GM19043 (cell line): ENCODE data around the gene HOXB6.

Experiments
- ATAC-seq: cut with Tn5 transposase; IDR thresholded peaks from one replicate; pipeline ENCODE4 v1.9.1; 2021; ENCODE audit warnings: low read depth; ENCODE audit not compliant: unreplicated experiment

The HOXB6 gene

DNA sequence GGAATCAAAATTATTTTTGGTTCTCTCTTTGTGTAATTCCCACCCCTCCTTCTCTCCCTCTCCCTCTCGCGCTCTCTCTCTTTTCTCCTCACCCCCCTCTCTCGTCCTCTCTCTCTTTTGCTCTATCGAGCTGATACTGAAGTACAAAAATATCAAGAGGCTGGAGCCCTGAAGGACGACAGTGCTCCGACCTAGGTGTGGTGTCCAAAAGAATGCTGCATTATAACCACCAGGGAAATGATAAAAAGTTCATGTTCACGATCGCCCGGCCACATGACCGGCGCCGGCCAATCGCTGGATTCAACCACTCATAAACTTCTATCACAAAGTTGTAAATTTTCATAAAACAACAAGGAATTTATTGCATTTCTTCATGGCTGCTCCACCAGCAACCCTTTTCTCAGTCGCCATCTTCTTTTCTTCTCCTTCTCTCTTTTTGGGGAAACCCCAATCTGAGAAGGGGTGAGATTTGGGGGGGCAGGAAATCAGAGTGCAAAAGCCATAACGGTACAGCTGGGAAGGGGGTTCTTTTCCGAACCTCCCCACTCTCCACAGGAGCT, at the start of gene HOXB6:
TSS of gene HOXB6 (minus strand) at position 217 of the 560 bp plus-strand sequence. CDS start 6,836 bp downstream, outside the sequence.
- ATAC-seq = no peak

DNA sequence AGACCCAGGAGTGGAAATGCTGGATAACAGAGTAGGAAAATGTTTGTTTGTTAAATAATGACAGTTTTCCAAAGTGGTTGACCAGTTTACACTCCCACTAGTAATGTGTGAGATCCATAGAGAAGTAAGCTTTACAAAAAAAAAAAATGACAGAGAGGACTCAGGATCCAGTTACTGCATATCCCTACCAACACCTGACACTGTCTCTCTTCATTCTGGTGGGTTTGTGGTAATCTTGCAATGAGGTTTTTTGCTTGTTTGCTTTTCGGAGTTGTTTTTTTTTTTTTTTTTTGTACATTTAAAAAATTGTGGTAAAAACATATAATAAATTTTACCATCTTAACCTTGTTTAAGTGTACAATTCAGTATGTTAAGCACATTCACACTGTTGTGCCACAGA, 45.0 kb upstream of the HOXB6 start:
- no peak for ATAC-seq

DNA sequence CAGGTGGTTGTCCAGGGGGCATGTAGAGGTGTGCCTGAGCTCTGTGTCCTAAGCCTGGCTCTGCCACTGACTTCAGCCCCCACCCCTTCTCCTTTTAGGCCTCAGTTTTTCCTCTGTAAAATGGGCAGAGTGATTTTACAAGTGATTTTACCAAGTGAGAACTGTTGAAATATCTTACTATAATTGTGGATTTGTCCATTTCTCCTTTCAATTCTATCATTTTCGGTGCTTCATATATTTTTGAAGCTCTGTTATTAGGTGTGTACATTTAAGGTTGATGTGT, 43.1 kb upstream of the HOXB6 start:
- ATAC-seq = no peak

DNA sequence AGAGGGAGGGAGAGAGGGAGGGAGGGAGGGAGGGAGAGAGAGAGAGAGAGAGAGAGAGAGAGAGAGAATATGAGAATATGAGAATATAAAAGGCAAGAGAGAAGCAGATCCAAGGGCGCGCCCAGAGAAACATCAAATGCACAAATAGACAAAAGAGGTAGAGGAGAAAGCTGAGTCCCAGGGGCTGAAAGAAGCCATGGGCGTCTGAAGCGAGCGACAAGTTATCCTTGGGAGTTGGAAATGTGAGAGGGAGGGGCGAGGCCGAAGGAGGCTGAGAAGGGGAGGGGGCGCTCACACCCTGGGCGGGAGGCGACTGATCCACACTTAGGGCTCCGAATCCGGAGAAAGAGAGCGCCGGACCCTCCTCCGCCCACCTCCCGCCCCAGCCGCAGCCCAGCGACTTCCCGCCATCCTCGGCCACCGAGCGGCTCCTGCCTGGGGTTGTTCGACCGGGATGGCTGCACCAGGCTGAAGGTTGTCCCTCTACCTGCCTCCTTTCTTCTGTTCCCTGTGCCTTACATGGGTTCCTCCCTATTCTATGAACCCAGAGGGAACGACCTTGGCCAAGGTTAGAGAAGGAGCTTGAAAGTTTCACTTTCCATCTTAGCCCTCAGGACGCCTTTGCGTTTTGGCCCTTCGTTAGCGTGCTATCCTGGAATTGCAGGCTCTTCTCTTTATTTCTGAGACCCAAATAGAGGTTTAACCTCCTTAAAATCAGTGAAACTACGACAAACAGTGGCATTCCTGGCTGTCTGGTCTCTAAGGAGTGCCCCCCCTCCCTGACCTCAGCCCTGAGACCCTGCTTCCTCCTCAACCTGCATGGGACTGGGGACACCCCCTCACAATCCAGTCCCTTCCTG, 42.5 kb upstream of the HOXB6 start:
- no peak for ATAC-seq

DNA sequence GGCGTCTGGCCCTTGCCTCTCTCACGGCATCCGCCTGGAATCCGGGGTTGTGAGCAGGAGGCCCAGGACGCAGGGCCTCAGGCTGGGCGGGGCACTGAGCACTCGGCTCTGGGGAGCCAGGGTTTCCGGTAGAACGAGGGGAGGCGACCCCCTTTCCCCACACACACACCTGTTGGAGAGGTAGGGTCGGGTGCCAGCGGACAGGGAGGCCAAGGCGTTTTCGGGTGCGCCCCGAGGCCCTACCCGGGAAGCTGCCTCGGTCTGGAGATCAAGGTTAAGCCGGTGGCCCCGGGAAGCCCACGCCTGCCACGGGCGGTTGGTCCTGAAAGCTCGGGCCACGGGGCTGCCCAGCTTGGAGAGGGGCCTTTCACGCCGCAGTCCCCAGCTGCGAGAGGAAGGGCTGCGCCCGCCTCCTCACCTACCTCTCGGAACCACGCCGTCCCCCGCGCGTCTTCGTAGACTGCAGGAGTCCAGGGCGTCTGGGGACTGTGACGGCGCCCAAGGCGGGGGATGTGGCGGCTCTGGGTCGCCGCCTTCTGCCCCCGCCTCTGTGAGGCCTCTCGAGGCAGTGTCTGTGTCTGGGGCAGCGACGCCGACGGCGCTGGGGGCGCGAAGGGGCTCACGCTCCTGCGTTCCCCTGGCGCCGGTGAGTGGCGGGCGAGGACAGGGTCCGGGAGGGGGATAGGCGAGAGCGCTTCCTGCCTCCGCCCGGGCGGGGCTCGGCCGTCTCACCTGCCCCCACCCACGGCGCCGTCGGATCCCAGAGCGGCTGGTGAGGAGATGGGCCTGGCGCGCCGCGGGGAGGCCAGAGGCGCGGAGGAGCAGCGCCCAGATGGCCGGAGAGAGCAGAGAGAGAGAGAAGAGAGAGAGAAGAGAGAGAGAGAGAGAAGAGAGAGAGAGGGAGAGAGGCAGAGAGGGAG, 41.7 kb upstream of the HOXB6 start:
- ATAC-seq = no peak

DNA sequence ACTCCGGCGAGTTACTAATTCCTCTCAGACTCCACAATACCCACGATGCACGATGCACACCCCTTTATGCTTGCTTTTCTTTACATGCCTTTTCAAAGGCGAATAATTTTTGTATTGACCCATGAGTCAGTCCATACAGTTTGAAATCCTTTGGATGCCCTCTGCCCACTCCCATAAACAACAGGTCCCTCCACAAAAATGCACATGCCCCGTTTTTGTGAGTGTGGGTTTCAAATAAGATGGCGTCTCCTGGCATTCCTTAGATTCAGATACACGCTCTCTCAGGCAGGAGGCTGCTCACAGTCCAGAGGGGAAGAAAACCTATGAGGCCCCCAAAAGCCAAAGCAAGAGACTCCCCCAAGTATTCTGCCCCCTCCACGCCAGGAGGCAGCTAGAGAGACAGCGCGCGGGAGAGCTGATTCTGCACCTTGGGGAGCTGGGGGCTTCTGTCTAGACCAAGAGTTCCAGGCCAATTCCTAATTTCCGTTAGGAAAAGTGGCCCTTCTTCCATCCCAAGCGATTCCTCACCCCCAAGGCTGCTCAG, 40.9 kb upstream of the HOXB6 start:
- ATAC-seq = no peak

DNA sequence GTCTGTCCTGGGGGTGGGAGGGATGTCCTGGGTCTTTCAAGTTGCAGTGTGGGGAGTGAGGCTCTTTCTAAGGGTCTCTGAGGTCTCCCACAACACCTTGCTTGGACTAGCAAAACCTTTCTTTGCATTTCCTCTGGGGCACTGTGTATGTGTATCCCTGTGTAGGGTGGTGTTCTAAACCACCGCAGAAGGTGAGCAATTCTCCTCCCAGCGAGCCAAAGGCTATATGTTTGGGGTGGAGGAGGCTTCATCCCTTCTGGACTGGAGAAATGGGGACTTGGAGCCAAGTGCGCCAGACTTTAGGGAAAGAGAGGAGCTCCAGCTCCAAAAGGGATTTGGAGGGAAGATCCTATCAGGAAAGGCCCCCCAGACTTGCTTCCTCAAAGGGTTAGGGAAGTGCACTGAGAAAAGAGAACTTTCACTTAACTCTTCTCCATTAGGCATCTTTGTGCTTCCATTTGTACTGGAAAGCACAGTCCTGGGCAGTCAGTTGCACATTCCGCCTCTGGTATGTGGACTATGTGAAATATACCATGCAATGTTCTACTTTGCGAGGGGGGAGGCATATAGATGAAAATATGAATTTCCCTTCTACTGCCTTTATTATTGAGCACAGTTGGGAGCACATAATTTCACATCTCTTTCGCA, 40.2 kb upstream of the HOXB6 start:
- ATAC-seq = no peak

DNA sequence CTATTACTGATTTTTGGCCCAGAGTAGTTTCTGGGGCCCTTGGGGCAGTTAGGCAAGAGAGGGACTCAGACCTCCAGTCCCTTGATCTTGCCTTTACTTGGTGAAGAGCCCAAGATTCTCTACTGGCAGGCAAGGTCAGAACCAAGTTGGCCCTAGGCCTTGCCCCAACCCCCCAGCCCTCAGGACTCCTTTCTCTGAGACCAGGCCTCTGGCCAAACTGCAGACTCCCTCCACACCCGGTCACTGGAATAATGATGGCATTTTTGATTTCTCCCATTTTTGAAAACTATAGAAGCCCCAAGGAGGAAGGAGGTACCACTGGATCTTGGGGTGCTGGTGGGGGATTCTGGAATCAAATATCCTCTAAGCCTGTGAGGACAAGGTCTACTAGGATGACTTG, 39.4 kb upstream of the HOXB6 start:
- no peak for ATAC-seq

DNA sequence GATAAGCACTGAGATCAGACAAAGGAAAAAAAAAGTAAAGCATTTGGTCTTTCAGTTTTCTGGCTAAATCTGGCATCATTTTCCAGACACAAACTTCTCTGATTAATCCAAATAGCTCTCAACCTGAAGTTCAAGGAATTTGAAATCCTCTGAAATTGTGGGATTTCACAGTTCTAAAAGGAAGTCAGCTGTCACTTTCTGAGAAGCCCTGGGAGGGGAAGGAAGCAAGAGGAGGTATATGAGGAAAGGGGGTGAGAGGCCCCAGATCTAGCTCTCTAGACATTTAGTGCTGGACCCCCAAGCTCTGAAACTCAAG, 38.9 kb upstream of the HOXB6 start:
- ATAC-seq = no peak

DNA sequence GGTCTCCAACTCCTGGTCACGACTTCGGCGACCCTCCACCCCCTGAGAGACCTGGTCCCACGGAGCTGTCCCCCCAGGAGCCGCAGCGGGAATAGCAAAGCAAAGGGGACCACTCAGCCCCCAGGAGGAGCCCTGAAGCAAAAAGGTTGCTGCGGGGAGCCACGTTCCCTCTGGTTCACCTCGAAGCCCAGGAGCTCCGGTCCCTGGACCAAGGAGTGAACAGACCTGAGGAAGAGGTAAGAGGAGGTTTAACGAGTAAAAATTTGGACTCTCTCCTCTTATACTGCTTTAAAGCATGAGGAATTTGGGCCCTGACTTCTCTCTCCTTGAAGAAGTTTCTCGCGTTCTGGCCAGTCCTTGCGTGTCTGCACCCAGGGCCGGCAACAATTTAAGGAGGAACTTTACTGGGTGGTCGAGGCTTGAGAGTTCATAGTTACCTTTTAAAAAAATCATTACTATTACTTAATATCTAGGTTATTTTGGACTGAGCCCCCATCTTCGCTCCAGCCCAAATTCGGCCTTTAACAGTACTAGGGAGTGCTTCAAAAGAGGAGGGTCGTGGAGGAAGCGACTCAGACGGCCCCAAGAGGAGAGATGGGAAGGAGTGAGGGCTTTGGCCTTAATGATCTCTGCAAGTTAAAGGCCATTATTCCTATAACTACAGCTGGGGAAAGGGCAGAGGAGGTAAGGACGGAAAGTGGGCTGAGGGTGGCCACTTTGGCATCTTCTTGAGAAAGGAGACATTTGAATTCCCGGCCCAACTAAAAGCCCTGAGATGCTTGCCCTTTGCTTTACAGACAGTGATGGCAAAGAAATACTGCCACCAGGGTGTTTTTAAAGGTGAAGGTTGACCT, 38.3 kb upstream of the HOXB6 start:
- no peak for ATAC-seq

DNA sequence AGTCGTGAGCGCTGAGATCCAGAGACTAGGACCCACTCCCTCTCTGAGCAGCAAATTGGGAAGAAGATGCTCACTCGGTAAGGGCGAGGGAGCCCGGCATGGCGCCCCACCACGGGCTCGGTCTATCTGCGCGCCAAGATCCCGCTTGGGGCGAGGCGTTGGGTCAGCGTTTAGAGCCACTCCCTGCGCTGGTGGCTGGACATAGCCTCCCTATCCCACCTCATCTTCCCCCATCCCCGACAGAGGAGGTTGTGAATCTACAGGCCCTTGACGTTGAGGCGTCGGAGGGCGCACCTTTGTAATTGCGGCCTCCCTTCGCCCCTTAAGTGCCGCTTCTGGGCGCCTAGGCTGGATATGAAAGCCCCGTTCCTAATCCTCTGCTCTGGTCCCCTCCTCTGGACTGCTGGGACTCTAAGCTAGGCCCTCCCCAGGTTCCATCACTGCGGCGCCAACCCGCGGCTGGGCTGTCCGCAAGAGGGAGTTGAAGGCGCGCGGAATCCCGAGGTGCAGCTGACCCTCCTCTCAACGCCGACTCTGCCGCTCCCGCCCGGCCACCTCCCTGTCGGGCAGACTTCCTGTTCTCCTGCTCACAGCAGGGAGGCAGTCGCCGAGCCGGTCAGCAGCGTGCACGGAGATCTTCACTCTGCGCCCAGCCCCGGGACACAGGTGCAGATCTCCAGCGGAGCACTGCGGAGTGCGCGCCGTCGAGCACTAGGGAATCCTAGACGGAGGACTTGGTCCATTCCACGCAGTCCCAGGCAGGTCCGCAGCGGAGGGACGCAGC, 37.5 kb upstream of the HOXB6 start:
- no peak for ATAC-seq

DNA sequence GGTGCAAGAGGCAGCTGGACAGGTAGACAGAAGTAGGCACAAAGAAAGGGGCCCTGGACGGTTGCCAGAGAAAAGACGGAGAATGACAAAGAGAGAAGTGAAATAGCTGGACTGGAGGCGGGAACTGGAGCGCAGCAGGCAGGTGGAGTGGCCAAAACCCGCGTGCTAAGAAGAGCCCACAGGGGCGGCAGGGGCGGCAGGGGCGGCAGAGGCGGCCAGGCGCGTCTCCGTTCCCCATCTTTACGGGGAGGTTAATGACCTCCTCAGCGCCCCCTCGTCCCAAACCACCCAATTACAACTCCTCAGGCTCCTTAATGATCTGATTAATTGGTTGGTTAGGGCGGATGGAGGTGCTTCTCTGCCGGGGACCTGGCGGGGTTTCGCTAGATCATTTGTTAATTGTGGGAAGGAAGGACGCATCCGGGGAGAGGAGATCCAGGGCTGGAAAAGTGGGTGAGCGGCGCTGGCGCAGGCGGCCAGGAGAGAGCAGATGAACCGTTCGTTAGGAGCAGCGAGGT, 36.8 kb upstream of the HOXB6 start:
- no peak for ATAC-seq

DNA sequence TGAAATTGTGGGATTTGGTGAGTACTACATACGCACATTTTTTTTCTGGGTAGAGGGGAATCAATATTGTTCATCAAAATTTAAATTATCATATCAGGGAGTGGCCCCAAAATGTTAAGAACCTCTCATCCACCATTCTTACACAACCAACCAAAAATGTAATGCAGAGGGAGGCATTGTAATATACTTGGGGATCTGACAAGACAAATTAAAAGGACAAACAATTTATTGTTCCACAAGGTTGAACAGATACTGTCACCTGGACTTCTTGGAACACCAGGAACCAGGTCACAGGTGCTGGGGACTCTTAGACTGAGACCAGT, 36.0 kb upstream of the HOXB6 start:
- no peak for ATAC-seq

DNA sequence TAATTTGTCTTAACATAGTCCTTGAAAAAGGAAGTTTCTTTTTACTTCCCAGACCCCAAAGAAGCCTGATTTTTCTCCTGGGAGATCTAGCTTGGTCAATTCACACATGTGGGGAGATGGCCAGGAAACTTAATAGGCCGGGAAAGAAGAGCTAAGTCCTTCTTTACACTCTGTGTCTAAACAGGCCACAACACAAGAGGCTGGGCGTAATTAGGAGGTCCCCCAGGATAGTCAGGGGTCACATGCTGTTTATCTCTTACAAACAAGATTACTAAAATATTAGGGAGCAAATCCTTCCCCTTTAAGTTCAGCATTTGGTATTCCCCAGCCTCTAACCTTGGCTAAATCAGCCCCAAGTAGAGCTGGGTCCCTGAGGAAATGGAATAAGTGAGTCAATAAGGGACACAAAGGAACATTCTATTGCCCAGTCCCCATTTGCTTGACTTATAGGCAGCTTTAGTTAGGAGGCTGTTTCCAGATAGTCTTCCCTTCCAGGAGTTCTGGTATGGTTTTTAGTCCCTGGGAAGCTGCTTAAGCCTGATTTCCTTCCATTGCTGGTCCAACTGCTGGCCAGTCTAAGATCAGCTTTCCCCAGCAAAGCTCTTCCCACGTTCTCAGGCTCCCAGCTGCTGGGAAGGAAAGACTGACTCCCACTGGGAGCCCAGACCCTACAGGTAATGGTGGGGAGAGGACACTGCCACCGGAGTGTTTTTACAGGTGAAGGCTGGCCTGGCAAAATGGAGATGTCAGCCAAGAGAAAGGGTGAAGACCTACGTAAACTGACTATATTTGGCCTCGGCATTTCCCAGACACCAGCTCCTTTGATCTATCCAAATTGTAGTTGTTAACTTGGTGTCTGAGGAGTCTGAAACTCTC, 35.4 kb upstream of the HOXB6 start:
- ATAC-seq = no peak

DNA sequence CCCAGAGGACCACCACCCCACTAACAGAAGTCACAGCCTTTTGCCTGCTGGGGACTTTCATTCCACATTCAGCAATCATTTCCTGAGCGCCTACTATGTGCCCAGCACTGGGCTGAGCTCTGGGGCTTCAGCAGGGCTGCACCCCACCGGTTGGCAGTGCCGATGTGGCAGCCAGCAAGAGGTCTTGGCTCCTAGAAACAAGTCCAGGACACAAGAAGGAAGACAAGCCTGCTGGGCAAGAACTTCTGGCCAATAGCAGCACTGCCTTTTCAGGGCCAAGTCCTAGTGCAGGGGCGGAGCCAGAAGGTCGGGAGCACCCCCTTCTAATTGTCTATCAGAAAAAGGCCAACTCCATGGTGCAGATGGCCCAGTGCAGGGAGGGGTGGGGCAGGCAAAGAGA, 34.4 kb upstream of the HOXB6 start:
- ATAC-seq = no peak

DNA sequence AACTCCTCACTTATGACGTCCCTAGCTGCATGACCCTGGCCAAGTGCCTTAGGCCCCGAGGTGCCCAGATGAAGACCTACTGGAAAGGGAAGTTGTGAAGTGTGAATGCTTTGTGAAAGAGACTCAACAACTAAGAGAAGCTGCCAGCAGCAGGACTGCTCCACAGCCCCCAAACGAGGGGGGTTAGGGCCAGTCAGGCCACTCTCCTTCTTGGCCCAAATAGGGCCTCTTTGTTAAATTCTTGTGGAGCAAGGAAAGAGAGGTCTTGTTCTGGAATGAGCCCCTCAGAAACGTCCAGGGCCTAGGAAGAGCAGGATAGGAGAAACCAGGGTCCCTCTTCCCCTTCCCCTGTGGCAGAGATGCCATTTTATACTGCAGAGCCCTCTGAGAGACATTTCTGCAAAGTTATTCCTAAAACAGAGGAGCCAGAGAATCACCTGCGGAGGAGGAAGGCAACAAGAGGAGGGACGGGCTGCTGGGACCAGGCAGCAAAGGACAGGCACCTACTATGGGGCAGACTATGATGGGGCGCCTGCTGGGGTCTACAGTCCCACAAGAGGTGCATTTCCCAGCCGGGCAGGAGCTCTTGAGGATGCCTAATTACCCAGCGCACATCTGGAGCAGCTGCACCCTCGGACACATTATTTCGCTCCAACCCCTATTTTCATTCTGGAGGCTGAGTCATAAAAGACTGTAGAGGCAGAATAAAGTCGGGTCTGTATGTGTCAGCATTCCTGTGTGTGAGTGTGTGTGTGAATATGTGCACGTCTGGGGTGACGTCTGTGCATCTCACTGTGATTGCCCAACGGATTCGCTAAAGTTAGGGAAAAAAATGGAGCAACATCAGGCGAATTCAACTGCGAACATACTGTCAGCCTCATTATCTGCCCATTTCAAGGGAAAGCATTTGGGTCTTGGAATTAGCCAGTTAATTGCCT, 32.8 kb upstream of the HOXB6 start:
- ATAC-seq = no peak
